GM21576 (cell line): Measurements from ENCODE around the gene RNF213.
"Not testable (repeated sequence)": the region's sequence is repeated elsewhere in the genome, so short reads cannot be mapped to it uniquely, and the experiment has no call there.

Source experiments
- ATAC-seq: cut with Tn5 transposase; IDR thresholded peaks from one replicate; pipeline ENCODE4 v1.9.1; 2021; ENCODE audit warnings: mild to moderate bottlenecking, moderate library complexity; ENCODE audit not compliant: unreplicated experiment

RNF213 gene

GRCh38 chr17:80223838-80224497 is 36.7 kb upstream of the RNF213 start:
- no peak for ATAC-seq

- no peak for ATAC-seq
Observed at GRCh38 chr17:80224683-80225082, 36.0 kb upstream of the RNF213 start.

GRCh38 chr17:80225230-80225629 is 35.4 kb upstream of the RNF213 start:
- no peak for ATAC-seq

- no peak for ATAC-seq
Observed at GRCh38 chr17:80227156-80227555, 33.5 kb upstream of the RNF213 start.

GRCh38 chr17:80227666-80228065 is 33.0 kb upstream of the RNF213 start:
- ATAC-seq, result no peak

GRCh38 chr17:80228477-80228876 is 32.2 kb upstream of the RNF213 start:
- ATAC-seq, result no peak

GRCh38 chr17:80229011-80229410 is 31.6 kb upstream of the RNF213 start:
- ATAC-seq, result no peak

- ATAC-seq, result no peak
Observed at GRCh38 chr17:80232438-80232837, 28.2 kb upstream of the RNF213 start.

- no peak for ATAC-seq
Observed at GRCh38 chr17:80233202-80233601, 27.4 kb upstream of the RNF213 start.

GRCh38 chr17:80236911-80237310 is 23.7 kb upstream of the RNF213 start:
- ATAC-seq, result no peak

GRCh38 chr17:80237386-80237785 is 23.3 kb upstream of the RNF213 start:
- no peak for ATAC-seq

GRCh38 chr17:80242505-80242904 is 18.1 kb upstream of the RNF213 start:
- ATAC-seq, result no peak

- ATAC-seq, result no peak
Observed at GRCh38 chr17:80243526-80244433, 16.9 kb upstream of the RNF213 start.

- not testable (repeated sequence) for ATAC-seq
Observed at GRCh38 chr17:80244448-80244847, 16.2 kb upstream of the RNF213 start.

GRCh38 chr17:80244871-80245509 is 15.7 kb upstream of the RNF213 start:
- ATAC-seq, result no peak

- ATAC-seq, result no peak
Observed at GRCh38 chr17:80245566-80246265, 14.9 kb upstream of the RNF213 start.

- ATAC-seq, result no peak
Observed at GRCh38 chr17:80246266-80246681, 14.4 kb upstream of the RNF213 start.

GRCh38 chr17:80246726-80247125 is 13.9 kb upstream of the RNF213 start:
- no peak for ATAC-seq

GRCh38 chr17:80247561-80247960 is 13.1 kb upstream of the RNF213 start:
- no peak for ATAC-seq

GRCh38 chr17:80248001-80248893 is 12.4 kb upstream of the RNF213 start:
- no peak for ATAC-seq
